GM19193 (cell line): ENCODE results near the gene PUM2.

Experiments used
- POLR2A ChIP-seq: IDR thresholded peaks from 4 replicates; pipeline ENCODE4 v1.6.1; 2011; ENCODE audit not compliant: insufficient read depth, insufficient read length; ENCODE audit errors: extremely low read depth

Gene PUM2

DNA sequence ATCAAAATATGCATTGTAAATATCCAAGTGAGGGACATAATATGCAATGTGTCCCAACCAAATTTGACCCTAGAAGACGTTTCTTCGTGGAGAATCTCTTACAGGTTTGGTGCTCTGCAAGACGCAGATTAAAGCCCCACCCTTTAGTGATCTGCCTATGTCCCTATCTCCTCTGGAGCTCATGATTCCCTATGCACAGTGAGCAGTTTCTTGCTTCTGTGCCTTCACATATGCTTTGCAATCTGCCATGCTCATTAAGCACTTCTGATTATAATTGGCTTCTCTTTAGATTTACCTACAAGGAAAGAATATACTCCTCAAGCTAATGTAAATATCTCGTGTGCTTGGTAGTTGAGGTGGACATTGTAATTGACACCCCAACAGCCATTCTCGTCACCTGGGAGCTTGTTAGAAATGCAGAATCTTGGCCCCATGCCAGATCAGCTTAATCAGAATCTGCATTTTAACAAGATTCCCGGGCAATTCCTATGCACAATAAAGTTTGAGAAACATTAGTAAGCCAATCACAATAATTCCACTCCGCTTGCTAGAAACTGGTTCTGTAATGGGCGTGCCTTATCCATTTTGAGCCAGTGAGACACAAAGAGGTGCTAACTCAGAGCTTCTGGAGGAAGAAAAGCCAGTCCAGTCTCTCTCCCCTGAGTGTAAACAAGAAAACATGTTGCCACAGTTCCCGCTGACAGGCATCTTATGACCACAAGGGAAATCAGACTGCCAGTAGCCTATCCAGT lies 2.8 kb upstream of the PUM2 start:
- no peak for TF ChIP-seq POLR2A

DNA sequence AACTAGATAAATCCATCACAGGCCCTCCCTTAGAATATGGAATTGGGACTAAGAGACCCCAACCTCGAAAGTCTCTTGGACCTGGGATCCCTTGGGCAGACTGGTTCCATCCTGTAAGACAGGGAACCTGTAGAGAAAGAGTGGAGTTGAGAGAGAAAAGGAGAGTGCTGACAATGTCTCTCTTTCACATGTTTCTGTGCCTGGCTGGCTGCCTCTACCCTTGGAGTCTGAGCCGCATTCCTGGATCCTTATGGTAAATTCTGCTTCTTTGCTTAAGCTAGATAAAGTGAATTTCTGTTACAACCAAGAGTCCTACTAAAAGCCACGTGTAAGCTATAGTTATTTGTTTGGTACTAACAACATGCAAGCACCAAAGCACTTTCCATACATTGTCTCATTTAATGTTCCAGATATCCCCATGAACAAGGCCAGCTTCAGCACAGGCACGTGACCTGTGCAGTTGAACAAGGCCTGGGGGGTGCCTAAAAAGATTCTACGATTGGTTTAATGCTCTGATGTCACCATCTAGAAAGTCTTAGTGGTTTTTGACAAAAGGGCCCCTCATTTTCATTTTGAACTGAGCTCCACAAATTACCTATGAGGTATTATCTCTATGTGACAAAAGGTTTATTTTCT lies 2.1 kb upstream of the PUM2 start:
- TF ChIP-seq POLR2A, result no peak

DNA sequence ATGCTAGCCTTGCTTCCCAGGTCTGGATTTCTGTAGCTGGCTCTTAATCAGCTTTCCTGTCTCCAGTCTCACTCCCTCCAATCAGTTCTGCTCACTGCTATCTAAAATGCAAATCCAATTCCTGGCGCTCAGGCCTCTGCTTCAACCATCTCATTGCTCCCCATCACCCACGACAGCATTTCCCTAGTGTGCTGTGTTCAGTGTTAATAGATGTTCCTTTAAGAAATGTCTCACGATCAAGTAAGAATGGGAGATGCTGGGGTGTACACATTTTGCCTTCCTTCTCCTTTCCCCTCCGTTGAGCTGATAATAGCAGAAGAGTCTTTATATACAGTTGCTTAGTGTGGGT lies 1.6 kb upstream of the PUM2 start:
- no peak for TF ChIP-seq POLR2A

DNA sequence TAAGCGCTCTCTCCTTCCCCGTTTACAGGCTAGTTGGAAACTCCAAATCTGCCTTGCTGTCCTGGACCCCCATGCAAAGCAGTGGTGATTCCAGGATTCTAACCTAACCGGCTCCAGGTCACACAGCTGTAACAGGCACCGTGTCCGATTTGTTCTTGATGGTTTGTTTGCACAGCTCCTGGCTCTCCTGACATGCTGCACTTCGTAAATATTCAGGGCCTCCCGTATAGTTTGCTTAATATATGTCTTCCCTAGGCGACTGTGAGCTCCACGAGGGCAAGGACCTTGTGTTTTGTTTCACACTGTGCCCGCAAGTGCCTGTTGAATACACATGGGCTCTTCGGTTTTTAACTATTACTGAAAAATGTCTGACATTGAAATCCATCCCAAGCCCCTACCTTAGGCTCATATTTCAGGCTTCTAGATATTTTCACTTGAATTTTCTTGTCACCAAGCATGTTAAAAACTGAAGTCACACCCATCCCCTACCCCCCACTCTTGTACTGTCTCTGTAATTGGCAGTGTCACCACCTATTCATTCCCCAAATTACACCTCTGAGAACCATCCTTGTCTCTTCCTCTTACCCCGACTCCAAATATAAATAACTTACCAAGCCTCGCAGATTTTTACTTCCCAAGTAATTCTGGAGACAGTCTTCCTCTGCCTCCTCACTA lies 1.0 kb upstream of the PUM2 start:
- TF ChIP-seq POLR2A, result no peak

DNA sequence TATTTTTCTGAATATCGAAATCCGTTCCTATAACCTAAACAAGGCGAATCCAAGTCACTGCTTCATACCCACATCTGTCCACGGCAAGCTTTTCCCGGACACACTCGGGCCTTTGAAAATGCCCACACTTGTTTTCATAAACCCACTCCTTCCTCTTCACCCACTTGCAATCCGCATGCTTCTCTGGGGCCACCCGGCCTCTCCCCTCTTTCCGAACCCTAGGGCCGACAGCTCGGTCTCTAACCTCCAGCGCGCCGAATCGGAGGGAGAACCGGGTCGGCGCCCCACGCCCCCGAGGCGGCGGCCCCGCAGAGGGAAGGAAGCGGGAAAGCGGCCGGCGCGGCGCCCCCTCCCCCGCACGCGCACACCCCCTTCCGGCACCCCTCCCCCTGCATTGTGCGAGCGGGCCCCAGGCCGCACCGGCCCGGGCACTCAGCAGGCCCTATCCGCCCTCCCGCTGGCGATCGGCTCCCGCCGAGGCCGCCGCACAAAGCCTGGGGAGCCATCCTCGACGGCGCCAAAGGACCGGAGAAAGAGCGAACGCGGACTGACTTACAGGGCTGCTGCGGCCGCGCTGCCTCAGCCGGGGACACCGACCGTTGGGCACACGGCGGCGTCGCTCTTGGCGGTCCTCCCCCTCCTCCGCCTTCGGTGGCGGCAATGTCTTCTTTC lies 467 bp downstream of the PUM2 start:
- TF ChIP-seq POLR2A, result no peak

DNA sequence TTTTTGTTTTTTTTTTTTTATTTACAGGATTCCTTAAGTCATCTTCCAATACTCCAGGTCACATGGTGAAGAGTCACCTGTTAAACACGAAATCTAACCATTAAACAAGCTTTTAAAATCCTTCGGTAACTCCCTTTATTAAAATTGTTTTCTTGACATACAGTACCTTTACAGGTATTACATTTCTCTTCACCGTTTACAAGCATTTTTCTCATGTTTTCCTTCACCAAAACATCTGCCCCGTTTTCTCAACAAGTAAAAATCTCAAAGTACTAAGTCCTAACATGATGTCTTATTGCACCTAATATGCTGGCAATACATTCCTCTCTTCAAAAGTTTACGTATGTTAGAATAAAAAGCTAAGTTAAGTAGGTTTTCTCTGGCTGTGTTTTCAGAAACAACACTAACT lies 1.1 kb downstream of the PUM2 start:
- no peak for TF ChIP-seq POLR2A

DNA sequence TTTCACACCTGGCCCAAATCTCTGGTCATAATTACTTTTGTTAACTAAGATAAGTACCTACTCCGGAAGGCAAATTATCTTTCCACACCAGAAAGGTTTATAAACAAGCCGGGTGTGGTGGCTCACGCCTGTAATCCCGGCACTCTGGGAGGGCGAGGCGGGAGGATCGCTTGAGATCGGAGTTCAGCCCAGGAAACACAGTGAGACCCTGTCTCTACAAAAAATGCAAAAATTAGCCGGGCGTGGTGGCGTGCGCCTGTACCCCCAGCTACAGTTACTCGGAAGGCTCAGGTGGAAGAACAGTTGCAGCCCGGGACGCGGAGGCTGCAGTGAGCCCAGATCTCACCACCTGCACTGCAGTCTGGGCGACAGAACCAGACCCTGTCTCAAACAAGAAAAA lies 2.1 kb downstream of the PUM2 start:
- TF ChIP-seq POLR2A, result no peak

DNA sequence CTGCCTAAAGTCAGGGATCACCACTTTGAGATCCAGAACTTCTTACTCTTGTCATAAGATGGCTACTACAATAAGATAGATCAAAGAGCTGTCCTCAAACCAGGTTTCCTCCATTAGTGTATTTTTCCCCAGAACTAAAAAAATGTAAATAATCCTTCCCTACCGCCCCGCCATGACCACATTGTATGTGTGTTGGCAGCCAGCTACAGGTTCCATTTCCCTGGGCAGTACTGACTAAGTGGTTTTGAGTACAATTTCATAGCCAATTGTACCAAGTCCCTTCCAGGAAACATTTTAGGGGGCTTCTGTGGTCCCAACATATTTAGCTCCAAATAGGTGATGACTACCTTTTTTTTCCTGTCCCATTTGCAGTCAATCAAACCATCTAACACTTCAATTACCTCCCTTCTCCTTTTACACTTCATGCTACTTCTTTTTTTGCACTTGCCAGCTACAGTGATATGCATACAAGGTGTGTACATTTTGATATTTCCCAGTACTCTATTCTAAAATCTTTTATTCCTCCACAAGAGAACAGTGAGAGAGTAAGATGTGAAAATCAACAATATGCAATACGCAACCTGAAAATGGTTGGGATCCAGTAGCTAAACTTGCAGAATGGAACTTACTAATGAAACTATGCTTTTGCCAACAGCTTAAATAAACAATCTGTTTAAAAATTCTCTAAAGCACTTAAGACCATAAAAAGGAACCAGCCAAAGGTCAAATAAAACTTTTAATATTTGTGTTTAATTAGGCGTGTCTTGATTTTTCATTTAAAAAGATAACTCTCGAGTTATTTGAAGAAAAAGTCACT lies 3.9 kb downstream of the PUM2 start:
- no peak for TF ChIP-seq POLR2A

DNA sequence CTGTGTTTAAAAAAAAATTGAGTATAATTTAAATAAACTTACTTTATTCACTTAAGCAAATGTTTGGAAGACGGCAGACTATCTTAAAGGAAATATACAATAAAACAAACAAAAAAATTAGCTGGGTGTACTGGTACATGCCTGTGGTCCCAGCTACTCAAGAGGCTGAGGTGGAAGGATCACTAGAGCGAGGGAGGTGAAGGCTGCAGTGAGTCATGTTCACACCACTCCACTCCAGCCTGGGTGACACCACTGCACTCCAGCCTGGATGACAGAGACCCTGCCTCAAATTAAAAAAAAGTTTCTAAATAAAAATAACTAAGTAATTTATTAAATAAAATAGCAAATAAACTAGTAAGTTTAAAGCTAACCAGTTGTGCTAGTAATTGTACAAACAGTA lies 7.5 kb downstream of the PUM2 start:
- TF ChIP-seq POLR2A, result no peak

DNA sequence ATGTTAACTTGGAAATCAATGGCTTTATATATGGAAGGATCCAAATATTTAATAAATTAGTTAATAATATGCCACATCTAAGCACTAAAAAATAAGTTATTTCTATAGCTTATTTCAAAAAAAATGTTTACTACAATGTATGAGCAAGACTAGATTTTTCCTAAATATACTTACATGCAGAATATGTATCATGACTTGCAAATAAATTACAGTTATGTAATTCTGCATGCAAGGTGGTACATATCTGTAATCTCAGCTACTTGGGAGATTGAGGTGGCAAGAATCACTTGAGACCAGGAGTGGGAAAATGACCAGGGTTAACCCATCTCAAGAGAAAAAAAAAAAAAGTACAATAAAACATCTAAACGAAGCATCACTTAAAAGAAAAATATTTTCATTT lies 11.6 kb downstream of the PUM2 start:
- no peak for TF ChIP-seq POLR2A

DNA sequence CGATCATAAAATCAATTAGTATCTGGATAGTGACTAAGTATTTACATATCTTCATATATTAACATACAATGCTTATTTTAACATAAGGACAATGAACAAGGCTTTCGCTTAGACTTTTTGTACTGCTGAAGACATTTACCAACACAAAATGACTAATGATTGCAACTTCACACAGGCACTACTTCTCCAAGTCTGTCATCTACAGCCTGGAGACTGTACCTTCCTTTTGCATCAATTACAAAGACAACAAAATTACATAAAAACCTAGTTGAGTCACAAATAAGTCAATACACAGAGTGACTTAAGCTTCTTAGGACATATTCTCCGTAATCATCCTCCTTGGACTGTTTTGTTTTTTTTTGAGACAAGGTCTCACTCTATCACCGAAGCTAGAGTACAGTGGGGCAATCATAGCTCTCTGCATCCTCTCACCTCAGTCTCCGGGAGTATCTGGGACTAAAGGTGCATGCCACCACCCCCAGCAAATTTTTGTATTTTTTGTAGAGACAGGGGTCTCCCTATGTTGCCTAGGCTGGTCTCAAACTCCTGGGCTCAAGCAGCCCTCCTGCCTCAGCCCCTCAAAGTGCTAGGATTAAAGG lies 15.9 kb downstream of the PUM2 start:
- no peak for TF ChIP-seq POLR2A

DNA sequence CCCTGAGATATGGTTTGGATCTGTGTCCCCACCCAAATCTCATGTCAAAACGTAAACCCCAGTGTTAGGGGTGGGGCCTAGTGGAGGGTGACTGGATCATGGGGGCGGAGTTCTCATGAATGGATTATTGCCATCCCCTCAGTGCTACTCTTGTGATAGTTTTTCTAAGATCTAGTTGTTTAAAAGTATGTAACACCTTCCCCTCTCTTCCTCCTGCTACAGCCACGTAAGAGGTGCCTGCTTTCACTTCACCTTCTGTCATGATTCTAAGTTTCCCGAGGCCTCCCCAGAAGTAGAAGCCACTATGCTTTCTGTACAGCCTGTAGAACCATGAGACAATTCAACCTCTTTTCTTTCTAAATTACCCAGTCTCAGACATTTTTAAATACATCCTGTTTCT lies 16.9 kb downstream of the PUM2 start:
- TF ChIP-seq POLR2A, result no peak

DNA sequence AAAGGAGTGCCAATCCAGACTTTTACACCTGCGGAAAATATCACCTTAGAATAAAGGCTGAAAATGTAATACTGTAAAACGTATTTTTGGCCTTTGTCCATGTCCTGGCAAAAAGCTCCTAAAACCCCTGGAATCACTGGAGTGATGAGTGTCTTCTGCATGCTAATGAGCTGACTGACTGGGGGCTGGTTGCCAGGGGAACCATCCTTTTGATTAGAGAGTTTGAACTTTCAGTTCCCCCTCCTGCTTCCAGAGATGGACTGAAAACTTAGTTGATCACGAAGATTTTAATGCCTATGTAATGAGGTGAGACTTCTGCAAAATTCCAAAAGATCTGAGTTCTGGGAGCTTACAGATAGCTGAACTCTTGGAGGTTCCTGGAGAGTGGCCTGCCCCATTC lies 20.5 kb downstream of the PUM2 start:
- no peak for TF ChIP-seq POLR2A

DNA sequence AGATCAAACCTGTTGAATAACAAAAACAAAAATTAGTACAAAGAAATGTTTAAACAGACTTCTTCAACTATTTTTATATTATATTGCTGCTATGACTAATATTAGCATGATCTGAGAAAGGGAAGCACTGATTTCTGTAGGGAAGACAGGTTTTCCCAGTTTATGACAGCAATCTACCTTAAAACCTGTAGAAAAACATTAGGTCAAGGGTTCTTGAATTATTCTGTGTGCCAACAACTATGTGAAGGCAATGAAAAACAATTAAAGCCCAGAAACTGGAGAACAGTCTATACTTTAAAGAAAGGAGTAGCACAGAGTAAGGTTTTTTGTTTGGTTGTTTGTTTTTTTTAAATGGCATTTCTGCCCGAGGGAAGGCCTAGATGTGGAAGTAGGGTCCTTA lies 23.3 kb downstream of the PUM2 start:
- no peak for TF ChIP-seq POLR2A
